NCI-H1930 (cell line): Measurements from ENCODE around the gene POLE.

Experiments used
- DNase-seq, 2 experiments: peaks; one replicate each; lab custom pipeline; 2025; lab: John Stamatoyannopoulos, UW

The POLE gene

DNA sequence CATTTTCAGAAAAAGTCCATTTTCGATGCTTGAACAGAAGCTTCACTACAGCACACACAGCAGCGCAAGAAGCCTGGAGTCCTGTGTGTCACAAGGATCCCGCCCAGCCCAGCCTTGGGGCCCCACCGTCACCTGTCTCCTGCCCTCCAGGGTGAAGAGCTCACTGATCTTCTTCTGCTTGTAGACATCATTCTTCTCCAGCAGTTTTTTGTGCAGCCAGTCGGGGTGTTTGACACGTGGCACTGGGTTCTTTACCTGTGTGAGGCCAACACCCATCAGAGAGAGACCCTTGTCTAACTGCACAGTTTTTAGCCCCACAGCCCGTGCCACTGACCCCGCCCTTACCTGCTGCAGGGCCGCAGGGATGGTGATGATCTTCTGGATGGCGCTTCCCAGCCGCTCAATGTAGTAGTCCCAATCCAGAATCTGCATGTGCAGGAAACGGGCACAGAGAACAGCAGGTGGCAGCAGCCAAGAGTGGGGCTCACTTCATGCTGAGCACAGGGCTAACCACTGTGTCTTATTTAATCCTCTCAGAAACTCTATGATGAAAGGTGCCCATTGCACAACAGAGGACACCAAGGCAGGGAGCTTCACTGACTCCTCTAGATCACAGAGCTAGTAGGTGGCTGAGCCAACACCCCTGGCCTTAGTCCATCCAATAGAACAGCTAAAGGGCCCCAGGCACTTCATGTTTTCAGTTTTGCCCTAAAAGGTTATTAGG, 30.0 kb downstream of the POLE start:
- DNase-seq = no peak

DNA sequence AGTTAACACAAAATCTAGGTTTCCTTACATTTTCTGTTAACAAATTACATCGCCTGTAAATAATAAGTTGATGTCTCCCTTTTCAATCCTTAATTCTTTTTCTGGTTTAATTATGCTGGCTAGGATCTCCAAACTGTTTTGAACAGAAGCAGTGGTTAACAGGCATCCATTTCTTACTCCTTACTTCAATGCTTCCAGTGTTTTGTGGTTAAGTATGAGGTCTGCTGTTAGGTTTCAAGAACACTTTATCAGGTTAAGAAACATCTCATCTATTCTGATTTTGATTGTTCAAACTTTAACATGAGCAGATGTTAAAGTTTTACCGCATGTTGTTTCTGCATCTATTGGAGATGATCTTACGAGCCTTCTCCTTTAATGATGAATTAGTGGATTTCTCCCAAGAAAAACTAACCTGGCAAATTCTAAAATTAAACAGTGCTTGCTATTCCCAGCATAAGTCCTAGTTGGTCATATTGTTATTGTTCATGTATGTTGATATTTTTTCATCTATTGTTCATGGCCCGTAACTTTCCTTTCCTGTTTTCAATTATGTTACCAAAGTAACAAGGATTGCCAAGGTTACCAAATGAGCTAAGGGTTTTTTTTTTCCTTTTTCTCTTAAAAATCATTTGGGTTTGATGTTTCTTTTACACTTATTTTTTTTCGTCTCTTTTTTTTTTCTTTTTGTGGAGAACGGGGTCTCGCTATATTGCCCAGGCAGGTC, 33.4 kb downstream of the POLE start:
- no peak for DNase-seq

DNA sequence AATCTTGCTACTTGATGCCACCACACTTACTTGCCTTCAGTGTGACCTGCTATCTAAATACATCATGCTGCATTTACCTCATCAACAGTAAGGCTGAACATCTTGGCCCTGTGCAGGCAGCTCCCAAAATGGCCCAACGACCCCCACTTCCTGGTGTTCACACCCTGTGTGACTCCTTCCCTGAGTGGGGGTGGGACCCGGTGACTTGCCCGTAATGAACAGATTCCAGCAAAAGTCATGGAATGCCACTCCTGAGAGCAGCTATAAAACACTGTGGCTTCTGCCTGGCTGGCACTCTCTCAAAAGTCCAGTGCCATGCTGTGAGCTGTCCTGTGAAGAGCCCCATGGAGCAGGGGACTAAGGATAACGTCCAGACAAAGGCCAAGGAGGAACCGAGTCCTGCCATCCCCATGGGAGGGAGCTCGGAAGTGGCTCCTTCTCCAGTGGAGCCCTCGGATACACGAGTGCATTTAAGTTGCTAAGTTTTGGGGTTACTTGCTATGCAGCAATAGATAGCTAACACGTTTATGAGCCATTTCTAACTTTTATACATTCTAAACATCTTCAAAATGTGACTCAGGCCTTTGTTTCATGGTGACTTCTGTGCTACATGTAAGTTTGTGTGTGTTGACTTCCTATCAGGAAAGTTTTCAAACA, 35.6 kb downstream of the POLE start:
- no peak for DNase-seq

DNA sequence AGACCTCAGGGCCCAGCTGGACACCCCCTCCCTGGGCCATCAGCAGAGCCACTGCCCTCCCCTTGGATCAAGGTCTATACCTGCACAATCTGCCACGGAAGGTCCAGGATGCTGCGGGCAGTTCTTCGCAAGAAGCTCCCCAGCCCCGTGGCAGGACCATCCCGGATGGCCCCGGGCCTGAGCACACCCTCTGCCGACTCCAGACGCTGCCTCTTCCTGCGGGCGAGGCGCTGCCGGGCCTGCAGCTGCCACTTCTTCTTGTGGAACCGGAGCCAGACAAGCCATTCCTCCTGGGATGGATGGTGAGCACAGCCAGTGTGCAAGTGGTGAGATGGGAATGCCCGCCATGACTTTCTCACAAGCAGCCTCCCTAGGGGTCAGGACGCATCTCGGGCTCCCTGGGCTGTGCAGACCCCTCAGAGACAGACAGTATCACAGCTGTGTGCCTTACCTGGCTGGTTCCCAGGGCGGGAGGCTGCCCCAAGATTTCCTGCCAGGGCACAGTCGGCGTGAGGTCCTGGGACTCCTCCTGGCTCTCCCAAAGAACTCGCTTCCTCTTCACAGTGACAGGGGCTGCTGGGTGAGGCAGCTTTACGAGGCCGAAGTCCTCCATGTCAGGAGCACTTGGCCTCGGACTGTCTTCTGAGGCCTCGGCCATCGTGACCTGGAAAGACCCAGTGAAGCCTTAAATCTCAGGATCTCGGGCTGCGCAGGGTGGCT, 37.8 kb downstream of the POLE start:
- no peak for DNase-seq

DNA sequence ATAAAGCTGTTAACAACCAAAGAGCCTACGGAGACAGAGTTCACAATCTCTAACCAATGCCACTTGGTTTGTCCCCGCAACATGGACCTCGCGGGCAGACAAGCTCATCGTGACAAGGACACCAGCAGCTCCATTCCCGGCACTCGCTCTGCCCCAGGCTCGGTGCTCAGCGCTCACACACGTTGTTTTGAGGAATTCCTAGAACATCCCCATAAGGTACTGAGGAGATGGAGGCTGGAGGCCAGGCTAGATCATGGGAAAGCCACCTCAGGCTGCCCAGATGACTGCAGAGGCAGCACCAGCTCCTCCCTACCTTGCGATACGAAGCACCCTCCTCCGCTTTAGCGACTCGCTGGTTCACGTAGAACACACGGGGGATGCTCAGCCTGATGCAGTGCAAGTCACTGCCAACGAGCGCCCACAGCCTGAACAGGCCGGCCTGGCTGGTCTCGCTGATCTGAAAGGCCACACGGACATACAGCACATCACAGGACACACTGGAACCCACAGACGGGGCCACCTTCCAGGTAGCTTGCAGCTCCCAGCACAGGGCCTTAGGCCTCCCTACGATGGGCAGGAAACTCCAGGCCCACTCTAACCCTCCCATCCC, 38.4 kb downstream of the POLE start:
- no peak for DNase-seq

DNA sequence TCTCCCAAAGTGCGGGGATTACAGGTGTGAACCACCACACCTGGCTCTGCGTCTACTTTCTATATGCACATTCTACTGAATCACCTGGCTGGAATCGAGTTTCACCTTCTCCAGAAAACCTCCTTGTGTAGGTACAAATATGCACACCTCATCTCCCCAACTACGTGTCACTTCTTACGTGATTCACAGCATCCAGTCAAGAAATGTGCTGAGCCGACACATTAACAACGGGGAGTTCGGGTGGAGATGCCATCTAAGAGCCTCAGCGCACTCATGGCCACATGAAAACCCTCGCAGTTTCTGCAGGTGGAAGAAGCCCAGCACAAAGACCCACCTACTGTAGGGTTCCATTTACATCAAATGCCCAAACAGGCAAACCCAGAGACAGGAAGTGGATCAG, 39.3 kb downstream of the POLE start:
- DNase-seq = no peak

DNA sequence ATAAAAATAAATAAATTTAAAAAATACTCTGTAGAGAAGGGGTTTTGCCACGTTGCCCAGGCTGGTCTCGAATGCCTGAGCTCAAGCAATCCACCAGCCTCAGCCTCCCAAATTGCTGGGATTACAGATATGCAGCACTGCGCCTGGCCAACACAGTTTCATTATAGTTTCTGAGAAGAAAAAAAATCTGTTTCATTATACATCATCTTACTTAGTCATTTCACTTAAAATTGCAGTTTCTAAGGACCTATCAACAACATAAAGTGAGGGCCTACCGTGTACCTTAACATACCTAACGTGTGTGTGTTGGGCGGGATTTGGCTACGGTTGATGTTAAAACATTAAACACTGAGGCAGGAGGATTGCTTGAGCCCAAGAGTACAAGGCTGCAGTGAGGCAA, 40.3 kb downstream of the POLE start:
- DNase-seq = no peak

DNA sequence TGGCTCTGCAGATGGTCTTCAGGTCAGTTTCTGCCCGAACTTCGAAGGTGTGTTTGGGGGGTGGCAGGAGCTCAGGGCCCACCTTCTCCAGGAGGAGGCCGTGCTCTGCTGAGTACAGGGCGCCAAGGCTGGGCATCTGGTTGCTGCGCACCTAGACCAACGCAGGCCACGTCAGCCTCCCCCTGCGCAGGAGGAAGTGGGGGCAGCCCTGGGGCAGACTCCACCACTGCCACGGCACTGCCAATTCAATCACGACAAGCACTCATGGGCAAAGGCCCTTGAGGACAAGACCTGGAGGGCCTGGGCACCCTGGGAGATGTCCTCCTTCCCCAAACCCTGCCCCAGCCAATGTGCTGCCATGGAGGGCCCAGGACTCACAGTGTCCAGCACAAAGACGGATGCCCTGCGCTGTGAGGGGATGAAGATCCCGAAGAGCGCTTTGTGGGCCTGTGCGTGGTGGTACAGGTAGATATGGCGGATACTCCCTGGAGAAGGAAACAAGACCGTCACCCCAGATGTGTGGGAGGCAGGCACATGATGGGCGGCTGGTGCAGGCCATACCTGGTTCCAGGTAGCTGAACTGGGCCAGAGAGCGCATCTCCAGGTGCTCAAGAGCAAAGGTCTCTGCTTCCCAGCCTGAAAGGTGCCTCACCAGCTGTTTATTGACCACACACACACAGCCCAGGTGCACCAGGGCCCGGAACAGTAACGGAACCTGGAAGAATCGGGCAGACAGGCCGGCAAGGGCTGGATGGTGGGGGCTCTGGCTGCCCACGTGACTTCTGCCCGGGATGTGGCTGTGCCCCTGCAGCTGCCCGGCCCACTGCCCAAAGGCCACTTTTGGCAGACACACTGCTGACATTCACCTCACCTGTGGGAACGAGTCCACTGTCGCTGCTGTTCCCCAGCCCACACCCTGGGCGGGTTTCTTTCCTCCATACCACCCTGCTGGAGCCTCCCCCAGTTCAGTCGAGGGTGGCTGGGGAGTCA, 44.0 kb downstream of the POLE start:
- no peak for DNase-seq

DNA sequence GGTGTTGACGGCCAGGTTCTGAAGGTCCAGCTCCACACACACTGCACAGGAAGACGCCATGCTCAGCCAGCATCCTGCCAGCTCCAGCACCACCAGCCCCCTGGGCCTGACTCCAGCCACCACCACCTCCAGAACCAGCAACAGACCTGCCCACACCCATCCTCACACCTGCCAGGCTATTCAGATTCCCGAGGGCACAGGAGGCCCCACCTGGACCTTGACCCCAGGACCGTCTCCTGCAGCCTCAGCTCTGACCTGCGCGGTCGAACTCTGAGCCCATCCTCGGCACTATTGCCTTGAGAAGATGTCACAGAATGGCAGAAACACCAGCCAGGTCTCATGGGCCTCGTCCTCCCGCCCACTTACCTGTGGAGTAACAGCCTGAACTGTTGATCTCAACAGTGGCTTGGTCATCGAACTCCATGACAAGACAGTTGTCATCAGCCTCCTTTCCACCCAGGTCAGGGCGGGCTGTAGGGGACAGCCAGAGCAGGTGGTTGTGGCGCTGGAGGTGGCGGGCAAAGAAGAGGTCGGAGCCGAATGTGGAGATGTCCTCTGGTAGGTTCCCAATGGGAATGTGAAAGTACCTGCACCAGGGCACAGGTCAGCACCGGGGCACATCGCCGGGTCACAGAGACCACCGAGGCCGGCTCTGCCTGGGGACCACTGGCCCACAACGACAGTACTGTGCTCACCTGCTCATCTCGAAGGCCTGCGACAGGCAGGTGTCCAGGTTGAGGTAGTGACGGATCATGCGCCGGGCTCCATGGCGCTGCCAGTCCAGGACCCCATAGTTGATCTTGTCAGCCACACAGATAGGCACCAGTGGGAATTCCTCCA, 45.1 kb downstream of the POLE start:
- no peak for DNase-seq

DNA sequence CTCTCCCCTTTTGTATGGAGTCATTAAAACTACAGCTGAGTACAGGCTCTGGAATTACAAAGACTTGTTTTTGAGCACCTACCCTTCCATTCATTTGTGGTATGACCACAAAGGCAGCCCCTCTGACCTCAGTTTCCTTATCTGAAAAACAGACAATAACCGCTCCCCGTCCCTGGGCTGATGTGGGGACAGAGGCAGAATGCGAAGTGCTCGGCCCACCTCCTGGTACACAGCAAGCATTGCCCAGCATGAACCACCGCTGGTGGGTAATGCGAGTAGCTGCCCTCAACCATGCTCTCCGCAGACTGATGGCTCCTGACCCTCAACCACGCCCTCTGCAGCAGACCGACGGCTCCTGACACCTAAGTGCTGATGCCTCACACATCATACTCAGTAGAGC, 46.2 kb downstream of the POLE start:
- no peak for DNase-seq

DNA sequence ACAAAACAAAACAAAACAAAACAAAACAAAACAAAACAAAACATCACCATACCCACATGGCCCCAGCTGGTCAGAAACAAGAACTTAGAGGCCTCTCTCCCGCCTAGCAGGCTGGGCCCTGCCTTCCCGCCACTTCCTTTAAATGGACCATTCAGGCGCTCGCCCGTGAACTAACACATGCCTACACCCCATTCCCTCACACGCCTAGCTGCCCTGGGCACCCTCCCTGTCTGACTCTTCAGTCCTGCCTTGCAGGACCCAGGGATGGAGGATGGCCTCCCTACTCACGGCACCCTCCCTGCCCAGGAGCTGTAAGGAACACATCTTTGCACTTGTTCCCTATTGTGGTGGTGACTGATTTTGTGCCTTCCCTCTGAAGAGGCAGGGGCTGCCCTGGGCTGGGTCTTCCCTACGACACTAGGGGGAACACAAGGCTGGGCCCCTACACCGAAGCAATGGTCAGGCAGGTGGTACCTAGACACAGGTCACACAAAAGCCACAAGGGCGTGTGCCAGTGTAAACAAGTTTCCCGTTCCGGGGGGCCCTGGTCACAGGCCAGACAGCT, 47.1 kb downstream of the POLE start:
- DNase-seq = no peak

DNA sequence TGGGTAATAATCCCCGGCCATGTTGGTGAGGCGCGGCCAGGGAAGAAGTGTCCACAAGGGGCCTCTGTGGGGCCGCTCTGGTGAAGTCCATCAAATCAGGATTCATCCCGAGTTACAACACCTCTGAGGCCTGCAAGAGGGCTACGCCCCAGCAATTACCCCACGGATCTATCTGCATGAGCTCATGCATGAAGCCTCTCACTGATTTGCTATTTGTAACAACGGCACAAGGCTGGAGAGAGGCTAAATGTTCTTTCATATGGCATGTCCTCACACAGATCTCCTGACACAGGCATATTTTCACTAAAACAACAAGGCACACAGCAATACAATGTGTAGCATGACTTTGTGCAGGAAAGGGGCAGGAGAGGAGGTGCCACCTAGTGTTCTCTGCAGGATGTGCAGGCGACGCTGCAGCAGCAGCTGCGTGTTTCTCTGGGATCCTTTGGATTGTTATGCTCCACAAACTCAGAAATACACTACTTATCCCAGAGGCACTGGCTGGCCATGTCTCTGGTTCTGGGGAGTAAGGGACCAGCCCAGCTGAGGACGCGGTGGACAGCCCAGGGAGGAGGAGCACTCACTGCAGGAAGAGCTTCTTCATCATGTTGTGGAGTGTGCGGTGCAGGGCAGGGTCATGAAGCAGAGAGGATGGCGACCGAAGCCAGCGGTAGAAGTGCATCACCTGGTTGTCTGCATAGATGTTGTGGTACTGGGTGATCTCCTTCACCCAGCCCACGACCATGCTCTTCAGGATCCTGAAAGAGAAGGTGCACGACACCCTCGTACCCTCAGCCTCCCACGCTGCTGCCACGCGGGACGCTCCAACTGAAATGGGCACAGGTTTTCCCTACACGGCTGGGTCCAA, 48.4 kb downstream of the POLE start:
- DNase-seq = no peak

DNA sequence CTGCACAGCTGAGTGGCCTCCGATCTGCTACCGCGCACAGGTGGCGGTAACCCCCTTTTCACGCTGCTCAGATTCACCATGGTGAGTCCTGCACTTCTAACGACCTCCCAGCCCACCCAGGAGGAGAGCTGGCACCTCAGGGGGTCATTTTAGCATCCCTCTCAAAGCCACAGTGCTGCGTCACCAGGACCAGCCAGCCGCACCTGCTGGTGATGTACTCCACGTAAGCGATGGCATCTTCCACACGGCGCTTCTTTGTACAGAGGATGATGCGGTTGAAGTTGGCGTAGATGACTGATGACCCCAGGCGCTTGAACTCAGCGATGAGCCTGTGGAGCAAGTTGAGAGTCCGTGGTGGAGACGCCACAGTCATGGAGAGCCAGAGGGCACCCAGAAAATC, 49.3 kb downstream of the POLE start:
- DNase-seq = no peak

DNA sequence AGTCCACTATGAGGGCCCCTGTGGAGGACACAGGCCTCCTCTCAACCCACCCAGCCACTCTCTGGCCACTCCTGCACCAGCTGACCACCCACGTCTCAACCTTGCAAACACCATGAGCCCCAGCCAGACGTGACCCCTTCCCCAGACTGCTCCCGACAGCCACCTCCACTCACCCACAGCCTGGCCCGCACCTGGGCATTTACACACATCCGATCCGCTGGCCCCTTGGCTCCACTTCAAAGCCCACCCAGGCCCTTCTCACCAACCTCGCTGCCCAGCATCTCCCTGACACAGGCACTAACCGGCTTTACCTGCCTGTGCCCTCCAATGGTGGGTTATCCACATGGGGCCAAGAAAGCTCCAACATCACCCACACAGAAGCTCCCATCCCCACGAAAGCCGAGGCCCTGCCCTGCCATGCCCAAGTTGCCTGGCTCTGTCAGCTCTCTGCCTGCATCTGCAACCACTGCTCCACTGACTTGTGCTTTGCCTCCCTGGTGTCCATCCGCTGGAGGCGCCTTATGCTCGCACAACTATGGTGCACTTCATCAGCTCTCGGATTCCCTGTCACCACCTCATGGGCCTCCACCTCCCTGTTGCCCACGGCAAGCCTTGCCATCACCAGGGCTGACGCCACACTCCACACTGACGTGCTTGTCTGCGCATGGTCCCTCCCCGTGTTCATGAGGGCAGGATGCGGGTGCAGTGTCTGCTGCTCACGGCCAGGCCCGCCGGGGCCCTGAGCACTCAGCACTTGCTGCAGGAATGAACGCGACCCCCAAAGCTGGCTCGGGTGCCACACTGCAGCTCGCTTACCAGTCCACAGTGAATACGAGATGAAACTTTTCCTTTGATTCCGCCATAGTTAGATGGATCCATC, 51.8 kb downstream of the POLE start:
- no peak for DNase-seq

DNA sequence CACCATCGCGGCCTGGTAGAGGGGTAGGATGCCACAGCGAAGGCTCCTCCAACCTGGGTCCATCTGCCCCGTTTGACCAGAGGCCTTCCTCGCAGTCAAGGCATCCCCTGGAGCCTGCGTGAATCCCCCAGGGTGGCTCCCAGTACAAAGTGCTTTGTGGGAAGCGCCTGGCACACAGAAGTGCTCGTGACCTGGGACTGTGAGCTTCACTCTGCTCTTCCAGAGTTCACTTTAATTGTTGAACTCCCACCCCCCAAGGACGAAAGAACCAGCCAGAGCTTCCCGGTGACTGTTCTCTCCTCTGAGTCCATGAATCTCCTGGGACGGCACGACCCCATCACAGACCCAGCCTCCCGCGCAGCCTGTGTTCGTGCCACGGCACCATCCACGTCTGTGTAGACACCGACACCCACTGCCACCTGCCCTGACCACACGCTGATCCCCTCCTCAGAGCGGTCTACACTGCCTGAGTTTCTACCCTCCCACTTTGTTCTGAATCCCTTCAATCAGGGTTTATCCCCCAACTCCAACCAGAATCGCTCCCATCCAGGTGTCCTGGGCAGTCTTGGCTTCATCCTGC, 52.6 kb downstream of the POLE start:
- DNase-seq = no peak

DNA sequence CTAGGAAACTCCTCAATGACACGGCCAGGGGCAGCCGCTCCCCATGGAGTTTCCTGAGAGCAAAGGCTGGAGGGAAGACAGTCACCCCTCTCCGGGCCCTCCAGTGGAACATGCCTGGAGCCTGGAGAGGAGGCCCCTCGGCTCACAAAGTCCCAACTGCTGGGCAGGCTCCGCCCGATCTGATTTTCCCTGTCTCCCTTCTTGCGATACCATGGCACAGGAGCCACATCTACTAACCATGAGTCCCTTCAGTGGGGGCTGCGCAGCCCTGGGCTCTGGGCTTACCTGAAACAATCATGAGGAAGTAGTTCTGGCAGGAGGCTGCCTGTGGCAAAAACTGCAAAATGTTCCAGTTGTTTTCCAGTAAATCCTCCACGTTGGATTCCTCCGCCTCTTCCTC, 53.2 kb downstream of the POLE start:
- no peak for DNase-seq

DNA sequence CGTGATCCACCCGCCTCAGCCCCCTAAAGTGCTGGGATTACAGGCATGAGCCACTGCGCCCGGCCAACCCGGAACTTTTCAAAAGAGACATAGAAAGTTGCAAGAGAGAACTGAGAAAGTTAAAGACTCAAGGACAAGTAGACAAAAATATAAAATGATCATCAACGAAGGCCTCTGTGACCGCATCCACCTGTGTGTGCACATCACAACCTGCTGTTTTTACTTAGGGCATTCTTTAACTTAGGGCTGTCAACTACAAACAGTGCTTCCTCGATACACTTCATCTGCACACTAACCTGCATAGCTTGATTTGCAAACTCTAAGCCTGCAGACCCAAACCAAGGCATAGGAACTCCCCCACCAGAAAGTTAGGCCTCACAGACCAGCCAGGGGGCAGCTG, 53.7 kb downstream of the POLE start:
- no peak for DNase-seq
